EL (cell line): ENCODE measurements around the gene STAMBPL1.
A peak's percentile ranks its signal among the peaks of the same experiment; 100 is the strongest.
"Not testable (repeated sequence)": the region's sequence is repeated elsewhere in the genome, so short reads cannot be mapped to it uniquely, and the experiment has no call there.

Source experiments
- DNase-seq: peaks from one replicate; pipeline ENCODE4 v3.0.0-alpha.2; 2016

STAMBPL1 gene

GRCh38 chr10:88879534-88880281 is at the start of gene STAMBPL1:
Gene STAMBPL1 (plus strand): TSS chr10:88880245. CDS start chr10:88901709, 21,464 bp downstream.
- DNase-seq, result no peak

- DNase-seq, result no peak
Observed at GRCh38 chr10:88830643-88831268, 49.3 kb upstream of the STAMBPL1 start.

GRCh38 chr10:88831709-88832108 is 48.3 kb upstream of the STAMBPL1 start:
- DNase-seq, result no peak

GRCh38 chr10:88832376-88832775 is 47.7 kb upstream of the STAMBPL1 start:
- no peak for DNase-seq

GRCh38 chr10:88833156-88833555 is 46.9 kb upstream of the STAMBPL1 start:
- DNase-seq, result no peak

- no peak for DNase-seq
Observed at GRCh38 chr10:88833723-88834122, 46.3 kb upstream of the STAMBPL1 start.

GRCh38 chr10:88835096-88835909 is 44.7 kb upstream of the STAMBPL1 start:
- peak; percentile 85 for DNase-seq

GRCh38 chr10:88835910-88836221 is 44.2 kb upstream of the STAMBPL1 start:
- no peak for DNase-seq

GRCh38 chr10:88837632-88838031 is 42.4 kb upstream of the STAMBPL1 start:
- not testable (repeated sequence) for DNase-seq

- DNase-seq, result no peak
Observed at GRCh38 chr10:88838766-88839350, 41.2 kb upstream of the STAMBPL1 start.

GRCh38 chr10:88840104-88840503 is 39.9 kb upstream of the STAMBPL1 start:
- DNase-seq, result no peak

GRCh38 chr10:88840881-88841280 is 39.2 kb upstream of the STAMBPL1 start:
- no peak for DNase-seq

GRCh38 chr10:88841316-88842111 is 38.5 kb upstream of the STAMBPL1 start:
- DNase-seq, result no peak

- DNase-seq, result no peak
Observed at GRCh38 chr10:88843171-88843570, 36.9 kb upstream of the STAMBPL1 start.

- DNase-seq, result peak; percentile 73
Observed at GRCh38 chr10:88848499-88848898, 31.5 kb upstream of the STAMBPL1 start.

GRCh38 chr10:88849234-88849633 is 30.8 kb upstream of the STAMBPL1 start:
- DNase-seq, result peak; percentile 22

- no peak for DNase-seq
Observed at GRCh38 chr10:88850712-88851111, 29.3 kb upstream of the STAMBPL1 start.

- peak; percentile 38 for DNase-seq
Observed at GRCh38 chr10:88851706-88852105, 28.3 kb upstream of the STAMBPL1 start, which contains the start of gene ANKRD22. Gene ANKRD22 (minus strand): TSS chr10:88851844. CDS start chr10:88851607, 237 bp downstream.

GRCh38 chr10:88852327-88852726 is 27.7 kb upstream of the STAMBPL1 start:
- no peak for DNase-seq

- no peak for DNase-seq
Observed at GRCh38 chr10:88853155-88853881, 26.7 kb upstream of the STAMBPL1 start.

GRCh38 chr10:88854684-88855083 is 25.4 kb upstream of the STAMBPL1 start:
- no peak for DNase-seq

GRCh38 chr10:88857831-88858230 is 22.2 kb upstream of the STAMBPL1 start:
- no peak for DNase-seq
